ENCODE data around the gene ZBTB11. TPM values are rescaled to one million over a fixed set of nuclear protein-coding genes. Genes with fewer than 3 reads are reported as not detected.
A peak's percentile ranks its signal among the peaks of the same experiment; 100 is the strongest.
"Not testable (repeated sequence)": the region's sequence is repeated elsewhere in the genome, so short reads cannot be mapped to it uniquely, and the experiment has no call there.

The ZBTB11 gene
- total RNA-seq, 1 experiment from 2014 or later = 22.4 TPM

- Histone ChIP-seq H3K4me3 (ENCODE audit: low read depth, low read length, poor library complexity, severe bottlenecking) (no peak overlapping the region), H3K9me3 (ENCODE audit: low read depth, low read length, poor library complexity, severe bottlenecking) (no peaks in the 10 kb centered on the region), H3K36me3 (ENCODE audit: insufficient read depth, low read length, poor library complexity, severe bottlenecking) (no peaks in the 10 kb centered on the region), H3K27ac (ENCODE audit: low read depth, low read length, poor library complexity, severe bottlenecking) (no peak overlapping the region), H3K27me3 (replicated peaks; ENCODE audit: insufficient read depth, low read depth, low read length, poor library complexity) (no peaks in the 10 kb centered on the region), H3K4me1 (ENCODE audit: insufficient read depth, low read length, poor library complexity, severe bottlenecking) (no peaks in the 10 kb centered on the region)
- ChIA-PET POLR2A (ENCODE audit: low non-redundant PET) (no interaction called here), CTCF (no interaction called here)
- BruUV-seq (replicated peaks) = no TSS peak
- no peak for DNase-seq (ENCODE audit: low spot score)
- intact Hi-C loops (cut with micrococcal nuclease; ENCODE audit: unreplicated experiment) = no loop called here
- TF ChIP-seq EZH2 (IDR thresholded peaks at IDR 0.05; ENCODE audit: borderline replicate concordance, low read depth, low read length, poor library complexity, severe bottlenecking) (no peak), CTCF (conservative IDR thresholded peaks at IDR 0.05; ENCODE audit: low read depth, low read length) (no peak)
Measured at GRCh38 chr3:101702726-101703125, 25.8 kb upstream of the ZBTB11 start.

GRCh38 chr3:101701696-101702634, 25.0 kb upstream of the ZBTB11 start:
- POLR2A ChIA-PET (ENCODE audit: low non-redundant PET) = no interaction called here
- no peak for TF ChIP-seq CTCF (conservative IDR thresholded peaks at IDR 0.05; ENCODE audit: low read depth, low read length)
- TF ChIP-seq EZH2 (IDR thresholded peaks at IDR 0.05; ENCODE audit: borderline replicate concordance, low read depth, low read length, poor library complexity, severe bottlenecking) = no peak
- no peak for DNase-seq (ENCODE audit: low spot score)
- Histone ChIP-seq H3K4me3 (ENCODE audit: low read depth, low read length, poor library complexity, severe bottlenecking) (no peak overlapping the region), H3K36me3 (ENCODE audit: insufficient read depth, low read length, poor library complexity, severe bottlenecking) (no peaks in the 10 kb centered on the region), H3K27ac (ENCODE audit: low read depth, low read length, poor library complexity, severe bottlenecking) (no peak overlapping the region), H3K27me3 (replicated peaks; ENCODE audit: insufficient read depth, low read depth, low read length, poor library complexity) (no peaks in the 10 kb centered on the region), H3K9me3 (ENCODE audit: low read depth, low read length, poor library complexity, severe bottlenecking) (no peaks in the 10 kb centered on the region), H3K4me1 (ENCODE audit: insufficient read depth, low read length, poor library complexity, severe bottlenecking) (no peaks in the 10 kb centered on the region)
- intact Hi-C loops (cut with micrococcal nuclease; ENCODE audit: unreplicated experiment) = no loop called here
- CTCF ChIA-PET = no interaction called here
- no TSS peak for BruUV-seq (replicated peaks)

GRCh38 chr3:101695779-101696372, 18.9 kb upstream of the ZBTB11 start:
- no peaks in the 10 kb centered on the region for H3K27me3 ChIP-seq (replicated peaks; ENCODE audit: insufficient read depth, low read depth, low read length, poor library complexity)
- H3K4me3 ChIP-seq (ENCODE audit: low read depth, low read length, poor library complexity, severe bottlenecking) = peak overlapping the region; percentile 13
- intact Hi-C loops (cut with micrococcal nuclease; ENCODE audit: unreplicated experiment) = loop anchor here (2.0 to 10.0 kb wide), 3 partner anchors 107 to 819 kb away; no protein-coding TSS in a partner anchor
- CTCF ChIA-PET = interaction anchor here (0.7 kb wide), 1 partner anchor 11 kb away, joined by 3 read pairs; no protein-coding TSS in a partner anchor
- no TSS peak for BruUV-seq (replicated peaks)
- peak; percentile 85 for DNase-seq (ENCODE audit: low spot score)
- H3K9me3 ChIP-seq (ENCODE audit: low read depth, low read length, poor library complexity, severe bottlenecking) = no peaks in the 10 kb centered on the region
- peak; percentile 67 for TF ChIP-seq CTCF (conservative IDR thresholded peaks at IDR 0.05; ENCODE audit: low read depth, low read length)
- TF ChIP-seq EZH2 (IDR thresholded peaks at IDR 0.05; ENCODE audit: borderline replicate concordance, low read depth, low read length, poor library complexity, severe bottlenecking) = no peak
- POLR2A ChIA-PET (ENCODE audit: low non-redundant PET) = no interaction called here
- no peak overlapping the region for H3K27ac ChIP-seq (ENCODE audit: low read depth, low read length, poor library complexity, severe bottlenecking)
- peaks cover 19% of the 10 kb centered on the region for H3K4me1 ChIP-seq (ENCODE audit: insufficient read depth, low read length, poor library complexity, severe bottlenecking)
- H3K36me3 ChIP-seq (ENCODE audit: insufficient read depth, low read length, poor library complexity, severe bottlenecking) = no peaks in the 10 kb centered on the region

GRCh38 chr3:101694836-101695235, 17.9 kb upstream of the ZBTB11 start:
- POLR2A ChIA-PET (ENCODE audit: low non-redundant PET); H3K27me3 ChIP-seq (replicated peaks; ENCODE audit: insufficient read depth, low read depth, low read length, poor library complexity); H3K9me3 ChIP-seq (ENCODE audit: low read depth, low read length, poor library complexity, severe bottlenecking); H3K27ac ChIP-seq (ENCODE audit: low read depth, low read length, poor library complexity, severe bottlenecking); H3K36me3 ChIP-seq (ENCODE audit: insufficient read depth, low read length, poor library complexity, severe bottlenecking); H3K4me3 ChIP-seq (ENCODE audit: low read depth, low read length, poor library complexity, severe bottlenecking); CTCF ChIA-PET; BruUV-seq (replicated peaks): not testable (repeated sequence)
- intact Hi-C loops (cut with micrococcal nuclease; ENCODE audit: unreplicated experiment) = loop anchor here (2.0 to 10.0 kb wide), 3 partner anchors 108 to 820 kb away; no protein-coding TSS in a partner anchor
- peaks cover 19% of the 10 kb centered on the region for H3K4me1 ChIP-seq (ENCODE audit: insufficient read depth, low read length, poor library complexity, severe bottlenecking)
- DNase-seq (ENCODE audit: low spot score) = peak; percentile 81

Measured in A673 (cell line).